ENCODE measurements around the gene SCAMP4.
"Not testable (repeated sequence)": the region's sequence is repeated elsewhere in the genome, so short reads cannot be mapped to it uniquely, and the experiment has no call there.

DNA sequence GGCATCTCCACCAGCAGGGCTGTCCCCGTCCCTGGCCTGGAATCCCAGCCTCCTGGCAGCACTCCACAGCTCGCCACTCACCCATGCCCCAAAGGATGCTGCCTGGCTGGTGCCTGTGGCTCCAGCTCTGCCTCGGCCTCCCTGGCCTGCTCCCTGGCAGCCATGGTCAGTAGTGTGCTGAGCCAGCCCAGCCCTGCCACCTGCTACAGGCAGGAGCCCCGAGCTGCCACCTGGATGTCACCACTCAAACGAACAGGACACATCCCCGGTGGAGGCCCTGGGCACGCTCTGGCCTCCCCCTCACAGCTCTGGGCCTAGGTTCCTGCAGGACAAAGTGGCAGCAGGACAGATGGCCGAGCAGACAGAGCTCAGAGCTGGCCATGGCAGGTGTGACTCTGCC, 26.6 kb upstream of the SCAMP4 start:
- TF ChIP-seq, protein P1, sequence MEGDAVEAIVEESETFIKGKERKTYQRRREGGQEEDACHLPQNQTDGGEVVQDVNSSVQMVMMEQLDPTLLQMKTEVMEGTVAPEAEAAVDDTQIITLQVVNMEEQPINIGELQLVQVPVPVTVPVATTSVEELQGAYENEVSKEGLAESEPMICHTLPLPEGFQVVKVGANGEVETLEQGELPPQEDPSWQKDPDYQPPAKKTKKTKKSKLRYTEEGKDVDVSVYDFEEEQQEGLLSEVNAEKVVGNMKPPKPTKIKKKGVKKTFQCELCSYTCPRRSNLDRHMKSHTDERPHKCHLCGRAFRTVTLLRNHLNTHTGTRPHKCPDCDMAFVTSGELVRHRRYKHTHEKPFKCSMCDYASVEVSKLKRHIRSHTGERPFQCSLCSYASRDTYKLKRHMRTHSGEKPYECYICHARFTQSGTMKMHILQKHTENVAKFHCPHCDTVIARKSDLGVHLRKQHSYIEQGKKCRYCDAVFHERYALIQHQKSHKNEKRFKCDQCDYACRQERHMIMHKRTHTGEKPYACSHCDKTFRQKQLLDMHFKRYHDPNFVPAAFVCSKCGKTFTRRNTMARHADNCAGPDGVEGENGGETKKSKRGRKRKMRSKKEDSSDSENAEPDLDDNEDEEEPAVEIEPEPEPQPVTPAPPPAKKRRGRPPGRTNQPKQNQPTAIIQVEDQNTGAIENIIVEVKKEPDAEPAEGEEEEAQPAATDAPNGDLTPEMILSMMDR (IDR thresholded peaks at IDR 0.05; ENCODE audit: insufficient read depth, low read length) = not testable (repeated sequence)
- TF ChIP-seq, protein P2, sequence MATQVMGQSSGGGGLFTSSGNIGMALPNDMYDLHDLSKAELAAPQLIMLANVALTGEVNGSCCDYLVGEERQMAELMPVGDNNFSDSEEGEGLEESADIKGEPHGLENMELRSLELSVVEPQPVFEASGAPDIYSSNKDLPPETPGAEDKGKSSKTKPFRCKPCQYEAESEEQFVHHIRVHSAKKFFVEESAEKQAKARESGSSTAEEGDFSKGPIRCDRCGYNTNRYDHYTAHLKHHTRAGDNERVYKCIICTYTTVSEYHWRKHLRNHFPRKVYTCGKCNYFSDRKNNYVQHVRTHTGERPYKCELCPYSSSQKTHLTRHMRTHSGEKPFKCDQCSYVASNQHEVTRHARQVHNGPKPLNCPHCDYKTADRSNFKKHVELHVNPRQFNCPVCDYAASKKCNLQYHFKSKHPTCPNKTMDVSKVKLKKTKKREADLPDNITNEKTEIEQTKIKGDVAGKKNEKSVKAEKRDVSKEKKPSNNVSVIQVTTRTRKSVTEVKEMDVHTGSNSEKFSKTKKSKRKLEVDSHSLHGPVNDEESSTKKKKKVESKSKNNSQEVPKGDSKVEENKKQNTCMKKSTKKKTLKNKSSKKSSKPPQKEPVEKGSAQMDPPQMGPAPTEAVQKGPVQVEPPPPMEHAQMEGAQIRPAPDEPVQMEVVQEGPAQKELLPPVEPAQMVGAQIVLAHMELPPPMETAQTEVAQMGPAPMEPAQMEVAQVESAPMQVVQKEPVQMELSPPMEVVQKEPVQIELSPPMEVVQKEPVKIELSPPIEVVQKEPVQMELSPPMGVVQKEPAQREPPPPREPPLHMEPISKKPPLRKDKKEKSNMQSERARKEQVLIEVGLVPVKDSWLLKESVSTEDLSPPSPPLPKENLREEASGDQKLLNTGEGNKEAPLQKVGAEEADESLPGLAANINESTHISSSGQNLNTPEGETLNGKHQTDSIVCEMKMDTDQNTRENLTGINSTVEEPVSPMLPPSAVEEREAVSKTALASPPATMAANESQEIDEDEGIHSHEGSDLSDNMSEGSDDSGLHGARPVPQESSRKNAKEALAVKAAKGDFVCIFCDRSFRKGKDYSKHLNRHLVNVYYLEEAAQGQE (IDR thresholded peaks at IDR 0.05; ENCODE audit: insufficient replicate concordance, low read depth) = not testable (repeated sequence)
- TF ChIP-seq GABPA (IDR thresholded peaks at IDR 0.05; ENCODE audit: low read depth); SPI1 (IDR thresholded peaks at IDR 0.05; ENCODE audit: borderline replicate concordance, low read depth): not testable (repeated sequence)
